Transverse colon (tissue), 4 donors: Measurements from ENCODE around the gene MDH2. TPM values are rescaled to one million over a fixed set of nuclear protein-coding genes. Genes with fewer than 3 reads are reported as not detected.
A peak's percentile ranks its signal among the peaks of the same experiment; 100 is the strongest.
"Not testable (repeated sequence)": the region's sequence is repeated elsewhere in the genome, so short reads cannot be mapped to it uniquely, and the experiment has no call there.

Source experiments
- DNase-seq: peaks from one replicate; pipeline ENCODE4 v3.0.0-alpha.2; 2019
- H3K27ac ChIP-seq, 4 donors: fragments of 200-600 bp; sonication (generic); 2 replicates each; pipeline ENCODE4 v1.5.1; 2016 to 2018; ENCODE audit warnings: inconsistent platforms in 4 of 4
- H3K27me3 ChIP-seq: fragments of 200-600 bp; sonication (generic); 2 replicates; pipeline ENCODE4 v1.5.1; 2017; ENCODE audit warnings: inconsistent platforms
- H3K36me3 ChIP-seq, 4 donors: fragments of 200-600 bp; sonication (generic); 2 replicates each; pipeline ENCODE4 v1.5.1; 2017 to 2019; ENCODE audit warnings: inconsistent platforms in 4 of 4
- H3K4me1 ChIP-seq, 4 donors: fragments of 200-600 bp; sonication (generic); 2 replicates each; pipeline ENCODE4 v1.5.1; 2017 to 2020; ENCODE audit warnings: inconsistent platforms in 4 of 4
- H3K4me3 ChIP-seq, 4 donors: fragments of 200-600 bp; sonication (generic); 1 replicate in 1 of 4; 2 replicates in 3 of 4; pipeline versions ENCODE4 v1.5.1 to v1.6.1; 2017 to 2019; ENCODE audit warnings: inconsistent platforms in 4 of 4
- H3K9me3 ChIP-seq, 2 donors: fragments of 200-600 bp; sonication (generic); 2 replicates each; pipeline ENCODE4 v1.5.1; 2017 to 2019; ENCODE audit warnings: inconsistent platforms in 2 of 2
- EP300 ChIP-seq: sonication (generic); formaldehyde crosslinking; IDR thresholded peaks from one replicate; pipeline ENCODE4 v1.6.1; 2017; ENCODE audit warnings: antibody characterized with exemption, low read depth
- POLR2A ChIP-seq: fragments of 450-650 bp; IDR thresholded peaks from one replicate; pipeline ENCODE4 v1.6.1; 2016; ENCODE audit warnings: antibody characterized with exemption, mild to moderate bottlenecking, moderate library complexity
- POLR2AphosphoS5 ChIP-seq, 3 donors: sonication (generic); formaldehyde crosslinking; IDR thresholded peaks; one replicate each; pipeline ENCODE4 v1.6.1; 2016; ENCODE audit warnings: antibody characterized with exemption in 3 of 3
- WGBS, 2 donors: methylation state at CpG; one replicate each; pipeline ENCODE4 v1.1.5; 2018; ENCODE audit warnings: low coverage in 1 of 2; 5-methylcytosine and 5-hydroxymethylcytosine counted together
- in situ Hi-C, 4 donors: fragments of 200-750 bp; cut with MboI; loops; one replicate each; pipeline versions ENCODE4 v1.15.0 to v1.15.1; 2017; ENCODE audit warnings: low sequenced_read_pairs in 3 of 4, low pct_ligation_motif_present in 1 of 4, low pct_unique_long_range_greater_than_20kb in 1 of 4
- intact Hi-C: fragments of 100-400 bp; cut with DNase I; formaldehyde crosslinking; loops from one replicate; pipeline ENCODE4 v1.15.1; 2023; ENCODE audit warnings: low total_unique reads
- total RNA-seq, 4 donors: library from RNA; depleted of rRNA; stranded (reverse); fragments of >200 nt; gene quantifications; one replicate each; pipeline ENCODE4 v1.1.0, GENCODE V29; 2016
- TF ChIP-seq, protein P1 (sequence below), 5 experiments: fragments of 200-600 bp in 3 of 5; fragments of 450-650 bp in 2 of 5; sonication (generic) in 3 of 5; IDR thresholded peaks; 1 replicate in 2 of 5; 2 replicates in 3 of 5; pipeline ENCODE4 v1.5.1; 2016 to 2017; ENCODE audit warnings: antibody characterized with exemption in 5 of 5, inconsistent platforms in 3 of 5, mild to moderate bottlenecking in 2 of 5, moderate library complexity in 1 of 5

The MDH2 gene
- total RNA-seq, 4 donors from 2014 or later: 144 to 308 (median 152) TPM

DNA sequence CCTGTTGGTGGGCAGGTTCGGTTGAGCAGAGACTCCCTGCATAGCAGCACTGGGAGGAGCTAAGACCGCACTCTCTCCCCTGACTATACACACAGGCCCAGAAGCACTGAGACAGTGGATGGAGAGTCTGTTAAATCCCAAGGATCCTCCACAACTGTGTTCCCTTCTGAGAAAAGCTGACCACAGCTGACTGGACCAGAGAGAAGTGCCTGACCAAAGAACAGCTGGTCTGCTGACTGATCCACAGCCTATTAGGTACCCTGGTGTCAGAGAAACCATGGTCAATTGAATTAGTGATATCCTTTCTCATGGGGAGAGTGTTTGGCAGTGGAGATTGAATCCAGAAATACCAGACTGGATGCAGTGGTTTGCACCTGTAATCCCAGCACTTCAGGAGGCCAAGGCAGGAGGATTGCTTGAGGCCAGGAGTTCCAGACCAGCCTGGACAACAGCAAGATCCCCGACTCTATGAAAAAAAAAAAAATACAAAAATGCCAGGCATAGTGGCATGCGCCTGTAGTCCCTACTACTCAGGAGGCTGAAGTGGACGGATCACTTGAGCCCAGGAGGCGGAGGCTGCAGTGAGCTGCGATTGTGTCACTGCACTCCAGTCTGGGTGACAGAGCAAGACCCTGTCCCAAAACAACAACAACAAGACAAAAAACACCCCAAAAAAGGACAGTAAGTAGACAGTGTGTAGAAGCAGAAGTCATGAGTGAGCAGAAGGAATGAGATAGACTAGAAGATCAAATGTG is 25.7 kb upstream of the MDH2 start:
- peaks cover 0 to 12% (median 0%) of the 10 kb centered on the region in 4 donors for H3K36me3 ChIP-seq
- H3K27me3 ChIP-seq: no peaks in the 10 kb centered on the region
- WGBS, 2 donors: 80 to 89% methylated on average over 1 to 7 of the region's 7 CpGs
- TF ChIP-seq POLR2AphosphoS5 (IDR thresholded peaks at IDR 0.05): no peak
- no peak for TF ChIP-seq EP300
- no peak for TF ChIP-seq POLR2A
- TF ChIP-seq, protein P1, sequence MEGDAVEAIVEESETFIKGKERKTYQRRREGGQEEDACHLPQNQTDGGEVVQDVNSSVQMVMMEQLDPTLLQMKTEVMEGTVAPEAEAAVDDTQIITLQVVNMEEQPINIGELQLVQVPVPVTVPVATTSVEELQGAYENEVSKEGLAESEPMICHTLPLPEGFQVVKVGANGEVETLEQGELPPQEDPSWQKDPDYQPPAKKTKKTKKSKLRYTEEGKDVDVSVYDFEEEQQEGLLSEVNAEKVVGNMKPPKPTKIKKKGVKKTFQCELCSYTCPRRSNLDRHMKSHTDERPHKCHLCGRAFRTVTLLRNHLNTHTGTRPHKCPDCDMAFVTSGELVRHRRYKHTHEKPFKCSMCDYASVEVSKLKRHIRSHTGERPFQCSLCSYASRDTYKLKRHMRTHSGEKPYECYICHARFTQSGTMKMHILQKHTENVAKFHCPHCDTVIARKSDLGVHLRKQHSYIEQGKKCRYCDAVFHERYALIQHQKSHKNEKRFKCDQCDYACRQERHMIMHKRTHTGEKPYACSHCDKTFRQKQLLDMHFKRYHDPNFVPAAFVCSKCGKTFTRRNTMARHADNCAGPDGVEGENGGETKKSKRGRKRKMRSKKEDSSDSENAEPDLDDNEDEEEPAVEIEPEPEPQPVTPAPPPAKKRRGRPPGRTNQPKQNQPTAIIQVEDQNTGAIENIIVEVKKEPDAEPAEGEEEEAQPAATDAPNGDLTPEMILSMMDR (IDR thresholded peaks at IDR 0.05): no peak
- H3K4me1 ChIP-seq: peaks cover 0 to 4% (median 1%) of the 10 kb centered on the region in 4 donors
- H3K9me3 ChIP-seq: no peaks in the 10 kb centered on the region
- H3K4me3 ChIP-seq: no peak overlapping the region
- intact Hi-C loops: no loop called here
- no peak for DNase-seq
- H3K27ac ChIP-seq: no peak overlapping the region
- in situ Hi-C loops: loop anchor here in 3 of 4 donors (5.0 to 10.0 kb wide), 2 partner anchors 155 to 157 kb away; no protein-coding TSS in a partner anchor

GRCh38 chr7:76023002-76023401 is 24.9 kb upstream of the MDH2 start:
- TF ChIP-seq POLR2A (no peak), POLR2AphosphoS5 (IDR thresholded peaks at IDR 0.05) (no peak), EP300 (no peak)
- TF ChIP-seq, protein P1 (IDR thresholded peaks at IDR 0.05): no peak
- intact Hi-C loops: no loop called here
- Histone ChIP-seq H3K4me1 (peaks cover 0 to 4% (median 1%) of the 10 kb centered on the region in 4 donors), H3K27me3 (no peaks in the 10 kb centered on the region), H3K36me3 (peaks cover 0 to 12% (median 0%) of the 10 kb centered on the region in 4 donors), H3K27ac (no peak overlapping the region), H3K4me3 (no peak overlapping the region), H3K9me3 (no peaks in the 10 kb centered on the region)
- DNase-seq: no peak
- in situ Hi-C loops: loop anchor here in 3 of 4 donors (5.0 to 10.0 kb wide), 2 partner anchors 156 to 158 kb away; no protein-coding TSS in a partner anchor
- 60 to 75% methylated on average over 4 of the region's 4 CpGs for WGBS, 2 donors

- DNase-seq, H3K27ac ChIP-seq, H3K27me3 ChIP-seq, H3K36me3 ChIP-seq, H3K4me3 ChIP-seq, H3K9me3 ChIP-seq, H3K4me1 ChIP-seq: not testable (repeated sequence)
- intact Hi-C loops: loop anchor here (5.0 kb wide), 1 partner anchor 1367 kb away; no protein-coding TSS in a partner anchor
- 74 to 100% methylated on average over 2 to 7 of the region's 7 CpGs for WGBS, 2 donors
- in situ Hi-C loops: loop anchor here in 1 of 4 donors (10.0 kb wide), 1 partner anchor 165 kb away; no protein-coding TSS in a partner anchor
- TF ChIP-seq, protein P1 (IDR thresholded peaks at IDR 0.05): peak in 2 of 5 experiments; percentile 10 to 18
Observed at GRCh38 chr7:76029682-76030081, 18.2 kb upstream of the MDH2 start.

DNA sequence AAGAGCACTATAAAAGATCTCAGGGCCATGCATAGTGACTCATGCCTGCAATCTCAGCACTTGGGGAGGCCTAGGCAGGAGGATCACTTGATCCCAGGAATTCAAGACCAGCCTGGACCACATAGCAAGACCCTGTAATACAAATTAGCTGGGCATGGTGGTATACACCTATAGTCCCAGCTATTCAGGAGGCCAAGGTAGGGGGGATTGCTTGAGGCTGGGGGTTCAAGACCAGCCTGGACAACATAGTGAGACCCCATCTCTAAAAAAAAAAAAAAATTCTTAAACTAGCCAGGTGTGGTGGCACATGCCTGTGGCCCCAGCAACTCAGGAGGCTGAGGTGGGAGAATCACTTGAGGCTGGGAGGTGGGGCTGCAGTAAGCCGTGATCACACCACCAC is 15.9 kb upstream of the MDH2 start:
- no peaks in the 10 kb centered on the region for H3K9me3 ChIP-seq
- H3K27me3 ChIP-seq: no peaks in the 10 kb centered on the region
- H3K4me3 ChIP-seq: no peak overlapping the region
- no peak for DNase-seq
- H3K36me3 ChIP-seq: no peaks in the 10 kb centered on the region
- intact Hi-C loops (no loop called here), in situ Hi-C loops (no loop called here)
- TF ChIP-seq POLR2A: no peak
- no peak overlapping the region for H3K27ac ChIP-seq
- peaks cover 0 to 1% (median 0%) of the 10 kb centered on the region in 4 donors for H3K4me1 ChIP-seq
- WGBS, 2 donors: 100% methylated on average over 1 of the region's 1 CpG
